K562 (cell line): ENCODE measurements around the gene PTPN5. TPM values are rescaled to one million over a fixed set of nuclear protein-coding genes. Genes with fewer than 3 reads are reported as not detected.

Source experiments
- C11orf30 ChIP-seq: fragments of 450-650 bp; IDR thresholded peaks from 2 replicates; pipeline ENCODE4 v1.6.1; 2016; ENCODE audit warnings: low read depth, mild to moderate bottlenecking
- CREBBP ChIP-seq: IDR thresholded peaks from one replicate; pipeline ENCODE4 v1.6.1; 2012; ENCODE audit warnings: low read depth, mild to moderate bottlenecking, control low read depth, inconsistent platforms, low read length
- ESRRA ChIP-seq: fragments of 450-650 bp; IDR thresholded peaks from 2 replicates; pipeline ENCODE4 v1.6.1; 2014; ENCODE audit warnings: low read depth, mild to moderate bottlenecking, moderate library complexity, borderline replicate concordance
- HMG20B ChIP-seq: fragments of 250-450 bp; sonication (Bioruptor Pico); IDR thresholded peaks from 2 replicates; pipeline ENCODE4 v1.5.0; 2021; ENCODE audit warnings: mild to moderate bottlenecking
- NCOA1 ChIP-seq: fragments of 450-650 bp; IDR thresholded peaks from 2 replicates; pipeline ENCODE4 v1.6.1; 2016; ENCODE audit warnings: low read depth
- NFIC ChIP-seq: fragments of 450-650 bp; IDR thresholded peaks from 2 replicates; pipeline ENCODE4 v1.6.1; 2017; ENCODE audit warnings: mild to moderate bottlenecking, inconsistent platforms
- NR3C1 ChIP-seq: sonication (generic); formaldehyde crosslinking; IDR thresholded peaks from 2 replicates; pipeline ENCODE4 v1.8.1; 2022; ENCODE audit warnings: missing genetic modification reagents
- PHF21A ChIP-seq: fragments of 450-650 bp; IDR thresholded peaks from 2 replicates; pipeline ENCODE4 v1.6.1; 2017; ENCODE audit warnings: low read depth, borderline replicate concordance
- POLR3A ChIP-seq: IDR thresholded peaks from 2 replicates; pipeline ENCODE4 v1.6.1; 2011; ENCODE audit warnings: borderline replicate concordance, mild to moderate bottlenecking, moderate library complexity; ENCODE audit not compliant: insufficient read length, insufficient read depth; ENCODE audit errors: extremely low read depth
- SMARCA5 ChIP-seq: fragments of 450-650 bp; IDR thresholded peaks from 2 replicates; pipeline ENCODE4 v1.6.1; 2016
- TCF7 ChIP-seq: sonication (generic); IDR thresholded peaks from 2 replicates; pipeline ENCODE4 v1.6.1; 2016; ENCODE audit warnings: antibody characterized with exemption, borderline replicate concordance
- polyA plus RNA-seq, 8 experiments: library from polyadenylated mRNA; depleted of rRNA in 4 of 8; stranded (reverse) in 5 of 8; unstranded in 3 of 8; fragments of >200 nt; fragmentation: Nextera tagmentation in 2 of 8; fragmentation: Illumina TruSeq in 1 of 8; extraction: Ambion mirVana in 2 of 8; extraction: Trizol in 1 of 8; gene quantifications; 2 replicates each; pipeline versions ENCODE4 v1.2.1 to v1.2.3, GENCODE V29; 2011 to 2014; ENCODE audit warnings: inconsistent platforms in 1 of 8, missing spikeins in 1 of 8
- total RNA-seq, 7 experiments: library from RNA; depleted of rRNA in 6 of 7; stranded (reverse); fragments of >200 nt in 6 of 7; fragmentation: Illumina TruSeq in 2 of 7; extraction: Trizol in 2 of 7; gene quantifications; 2 replicates each; pipeline versions ENCODE4 v1.2.1 to v1.2.3, GENCODE V29; 2011 to 2021; ENCODE audit warnings: low replicate concordance in 1 of 7
- TF ChIP-seq, protein P1 (sequence below), 3 experiments: IDR thresholded peaks in 2 of 3; conservative IDR thresholded peaks in 1 of 3; 2 replicates each; pipeline ENCODE4 v1.5.1; 2011 to 2012; ENCODE audit warnings: low read length in 3 of 3, mild to moderate bottlenecking in 3 of 3, control low read depth in 2 of 3, improper control_type of control experiment in 1 of 3, inconsistent platforms in 1 of 3, low read depth in 1 of 3, mixed read lengths in 1 of 3, moderate library complexity in 1 of 3; ENCODE audit not compliant: insufficient read depth in 2 of 3
- TF ChIP-seq, protein P2 (sequence below): sonication (generic); formaldehyde crosslinking; IDR thresholded peaks from 2 replicates; pipeline ENCODE4 v1.8.0; 2022; ENCODE audit warnings: mild to moderate bottlenecking, low read depth, missing genetic modification reagents
- TF ChIP-seq, protein P3 (sequence below): sonication (generic); formaldehyde crosslinking; IDR thresholded peaks from 2 replicates; pipeline ENCODE4 v1.8.0; 2023; ENCODE audit warnings: missing genetic modification reagents, mild to moderate bottlenecking, borderline replicate concordance

The PTPN5 gene
- total and polyA plus RNA-seq, 9 of the 15 experiments (the other 6 are each of a cell fraction or from before 2014, with no cell fraction given) = not detected

DNA sequence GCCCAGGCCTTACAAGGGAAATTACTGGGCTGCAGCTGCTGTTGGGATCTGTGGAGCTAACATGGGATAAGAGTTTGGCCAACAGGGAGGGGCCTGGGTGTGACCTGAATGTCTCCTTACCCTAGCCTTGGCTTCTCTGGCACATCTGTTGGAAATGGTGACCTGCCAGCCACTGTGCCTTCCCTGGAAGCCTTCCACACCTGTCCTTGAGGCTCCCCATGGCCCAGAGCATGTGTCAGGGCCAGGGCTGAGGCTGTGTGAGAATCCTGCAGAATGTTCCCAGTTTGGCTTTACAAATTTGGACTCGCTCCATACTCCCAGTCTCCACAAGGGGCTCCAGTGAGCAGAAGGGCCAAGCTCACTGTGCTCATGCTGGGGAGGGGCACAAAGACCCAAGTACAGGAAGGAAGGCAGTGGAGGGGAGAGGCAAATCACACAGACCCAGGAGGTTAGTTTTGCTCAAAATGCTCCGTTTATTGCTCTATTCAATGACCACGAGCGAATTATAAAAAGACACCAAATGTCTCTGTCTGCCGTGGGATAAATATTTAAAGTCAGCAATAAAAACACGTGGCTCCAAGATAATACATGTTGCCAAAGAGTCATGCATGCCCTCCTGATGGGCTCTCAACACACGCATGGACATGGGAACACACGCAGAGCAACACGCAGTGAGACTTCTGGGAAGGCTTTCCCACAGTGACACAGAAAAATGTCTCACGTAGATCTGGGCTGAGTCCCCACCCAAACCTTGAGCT, 63.9 kb downstream of the PTPN5 start (continued):
- TF ChIP-seq NFIC = peak; percentile 15; the same call in 1 of the 2 replicates
- no peak for TF ChIP-seq HMG20B
- TF ChIP-seq, protein P1, sequence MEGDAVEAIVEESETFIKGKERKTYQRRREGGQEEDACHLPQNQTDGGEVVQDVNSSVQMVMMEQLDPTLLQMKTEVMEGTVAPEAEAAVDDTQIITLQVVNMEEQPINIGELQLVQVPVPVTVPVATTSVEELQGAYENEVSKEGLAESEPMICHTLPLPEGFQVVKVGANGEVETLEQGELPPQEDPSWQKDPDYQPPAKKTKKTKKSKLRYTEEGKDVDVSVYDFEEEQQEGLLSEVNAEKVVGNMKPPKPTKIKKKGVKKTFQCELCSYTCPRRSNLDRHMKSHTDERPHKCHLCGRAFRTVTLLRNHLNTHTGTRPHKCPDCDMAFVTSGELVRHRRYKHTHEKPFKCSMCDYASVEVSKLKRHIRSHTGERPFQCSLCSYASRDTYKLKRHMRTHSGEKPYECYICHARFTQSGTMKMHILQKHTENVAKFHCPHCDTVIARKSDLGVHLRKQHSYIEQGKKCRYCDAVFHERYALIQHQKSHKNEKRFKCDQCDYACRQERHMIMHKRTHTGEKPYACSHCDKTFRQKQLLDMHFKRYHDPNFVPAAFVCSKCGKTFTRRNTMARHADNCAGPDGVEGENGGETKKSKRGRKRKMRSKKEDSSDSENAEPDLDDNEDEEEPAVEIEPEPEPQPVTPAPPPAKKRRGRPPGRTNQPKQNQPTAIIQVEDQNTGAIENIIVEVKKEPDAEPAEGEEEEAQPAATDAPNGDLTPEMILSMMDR (IDR thresholded peaks at IDR 0.05 in 2 of 3, conservative IDR thresholded peaks at IDR 0.05 in 1 of 3; ENCODE audit: insufficient read depth in 2 of 3, low read depth in 1 of 3, low read length in 3 of 3) = peak; percentile 76 to 91 (median 79)
- TF ChIP-seq TCF7 = no peak
- TF ChIP-seq, protein P2, sequence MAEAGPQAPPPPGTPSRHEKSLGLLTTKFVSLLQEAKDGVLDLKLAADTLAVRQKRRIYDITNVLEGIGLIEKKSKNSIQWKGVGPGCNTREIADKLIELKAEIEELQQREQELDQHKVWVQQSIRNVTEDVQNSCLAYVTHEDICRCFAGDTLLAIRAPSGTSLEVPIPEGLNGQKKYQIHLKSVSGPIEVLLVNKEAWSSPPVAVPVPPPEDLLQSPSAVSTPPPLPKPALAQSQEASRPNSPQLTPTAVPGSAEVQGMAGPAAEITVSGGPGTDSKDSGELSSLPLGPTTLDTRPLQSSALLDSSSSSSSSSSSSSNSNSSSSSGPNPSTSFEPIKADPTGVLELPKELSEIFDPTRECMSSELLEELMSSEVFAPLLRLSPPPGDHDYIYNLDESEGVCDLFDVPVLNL (CRISPR knock-in tag) = no peak
- TF ChIP-seq SMARCA5 = no peak
- TF ChIP-seq ESRRA = no peak
- no peak for TF ChIP-seq PHF21A
- TF ChIP-seq, protein P3, sequence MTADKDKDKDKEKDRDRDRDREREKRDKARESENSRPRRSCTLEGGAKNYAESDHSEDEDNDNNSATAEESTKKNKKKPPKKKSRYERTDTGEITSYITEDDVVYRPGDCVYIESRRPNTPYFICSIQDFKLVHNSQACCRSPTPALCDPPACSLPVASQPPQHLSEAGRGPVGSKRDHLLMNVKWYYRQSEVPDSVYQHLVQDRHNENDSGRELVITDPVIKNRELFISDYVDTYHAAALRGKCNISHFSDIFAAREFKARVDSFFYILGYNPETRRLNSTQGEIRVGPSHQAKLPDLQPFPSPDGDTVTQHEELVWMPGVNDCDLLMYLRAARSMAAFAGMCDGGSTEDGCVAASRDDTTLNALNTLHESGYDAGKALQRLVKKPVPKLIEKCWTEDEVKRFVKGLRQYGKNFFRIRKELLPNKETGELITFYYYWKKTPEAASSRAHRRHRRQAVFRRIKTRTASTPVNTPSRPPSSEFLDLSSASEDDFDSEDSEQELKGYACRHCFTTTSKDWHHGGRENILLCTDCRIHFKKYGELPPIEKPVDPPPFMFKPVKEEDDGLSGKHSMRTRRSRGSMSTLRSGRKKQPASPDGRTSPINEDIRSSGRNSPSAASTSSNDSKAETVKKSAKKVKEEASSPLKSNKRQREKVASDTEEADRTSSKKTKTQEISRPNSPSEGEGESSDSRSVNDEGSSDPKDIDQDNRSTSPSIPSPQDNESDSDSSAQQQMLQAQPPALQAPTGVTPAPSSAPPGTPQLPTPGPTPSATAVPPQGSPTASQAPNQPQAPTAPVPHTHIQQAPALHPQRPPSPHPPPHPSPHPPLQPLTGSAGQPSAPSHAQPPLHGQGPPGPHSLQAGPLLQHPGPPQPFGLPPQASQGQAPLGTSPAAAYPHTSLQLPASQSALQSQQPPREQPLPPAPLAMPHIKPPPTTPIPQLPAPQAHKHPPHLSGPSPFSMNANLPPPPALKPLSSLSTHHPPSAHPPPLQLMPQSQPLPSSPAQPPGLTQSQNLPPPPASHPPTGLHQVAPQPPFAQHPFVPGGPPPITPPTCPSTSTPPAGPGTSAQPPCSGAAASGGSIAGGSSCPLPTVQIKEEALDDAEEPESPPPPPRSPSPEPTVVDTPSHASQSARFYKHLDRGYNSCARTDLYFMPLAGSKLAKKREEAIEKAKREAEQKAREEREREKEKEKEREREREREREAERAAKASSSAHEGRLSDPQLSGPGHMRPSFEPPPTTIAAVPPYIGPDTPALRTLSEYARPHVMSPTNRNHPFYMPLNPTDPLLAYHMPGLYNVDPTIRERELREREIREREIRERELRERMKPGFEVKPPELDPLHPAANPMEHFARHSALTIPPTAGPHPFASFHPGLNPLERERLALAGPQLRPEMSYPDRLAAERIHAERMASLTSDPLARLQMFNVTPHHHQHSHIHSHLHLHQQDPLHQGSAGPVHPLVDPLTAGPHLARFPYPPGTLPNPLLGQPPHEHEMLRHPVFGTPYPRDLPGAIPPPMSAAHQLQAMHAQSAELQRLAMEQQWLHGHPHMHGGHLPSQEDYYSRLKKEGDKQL = no peak
- TF ChIP-seq POLR3A = no peak
- no peak for TF ChIP-seq NCOA1
- peak; percentile 78; the same call in 1 of the 2 replicates for TF ChIP-seq C11orf30
- TF ChIP-seq NR3C1 (CRISPR knock-in tag) = no peak
- TF ChIP-seq CREBBP = no peak
